GM21717 (cell line): ENCODE data around the gene RPS15.
"Not testable (repeated sequence)": the region's sequence is repeated elsewhere in the genome, so short reads cannot be mapped to it uniquely, and the experiment has no call there.

Source experiments
- ATAC-seq: cut with Tn5 transposase; IDR thresholded peaks from one replicate; pipeline ENCODE4 v1.9.1; 2021; ENCODE audit warnings: mild to moderate bottlenecking, moderate library complexity; ENCODE audit not compliant: unreplicated experiment

RPS15 gene

GRCh38 chr19:1418951-1419738, 19.1 kb upstream of the RPS15 start:
- ATAC-seq: no peak

GRCh38 chr19:1420085-1420484, 18.1 kb upstream of the RPS15 start:
- not testable (repeated sequence) for ATAC-seq

- ATAC-seq: no peak
Observed at GRCh38 chr19:1420590-1420989, 17.6 kb upstream of the RPS15 start.

- no peak for ATAC-seq
Observed at GRCh38 chr19:1421218-1421957, 16.8 kb upstream of the RPS15 start.

GRCh38 chr19:1421958-1422305, 16.3 kb upstream of the RPS15 start:
- ATAC-seq: no peak

- no peak for ATAC-seq
Observed at GRCh38 chr19:1422360-1422759, 15.8 kb upstream of the RPS15 start.

- no peak for ATAC-seq
Observed at GRCh38 chr19:1422943-1423342, 15.3 kb upstream of the RPS15 start.

GRCh38 chr19:1423436-1424191, 14.6 kb upstream of the RPS15 start:
- no peak for ATAC-seq

GRCh38 chr19:1424192-1424955, 13.8 kb upstream of the RPS15 start:
- ATAC-seq: no peak

- no peak for ATAC-seq
Observed at GRCh38 chr19:1425102-1425837, 12.9 kb upstream of the RPS15 start.

GRCh38 chr19:1425902-1426301, 12.3 kb upstream of the RPS15 start:
- ATAC-seq: no peak

GRCh38 chr19:1426736-1427135, 11.5 kb upstream of the RPS15 start:
- no peak for ATAC-seq

- ATAC-seq: no peak
Observed at GRCh38 chr19:1427221-1427920, 10.8 kb upstream of the RPS15 start.

- ATAC-seq: no peak
Observed at GRCh38 chr19:1428738-1429391, 9.3 kb upstream of the RPS15 start.

- no peak for ATAC-seq
Observed at GRCh38 chr19:1429750-1430149, 8.4 kb upstream of the RPS15 start.

GRCh38 chr19:1430246-1430645, 8.0 kb upstream of the RPS15 start:
- ATAC-seq: no peak

- ATAC-seq: no peak
Observed at GRCh38 chr19:1431759-1432506, 6.3 kb upstream of the RPS15 start.

- ATAC-seq: no peak
Observed at GRCh38 chr19:1432507-1432887, 5.7 kb upstream of the RPS15 start.
